Aorta (tissue), 5 donors: ENCODE data around the gene RNF31. TPM values are rescaled to one million over a fixed set of nuclear protein-coding genes. Genes with fewer than 3 reads are reported as not detected.
"Not testable (repeated sequence)": the region's sequence is repeated elsewhere in the genome, so short reads cannot be mapped to it uniquely, and the experiment has no call there.

ENCODE experiments used
- ATAC-seq: fragments of 200-7000 bp; cut with Tn5 transposase; one replicate; pipeline ENCODE4 v1.9.1; 2022; ENCODE audit warnings: moderate library complexity; ENCODE audit not compliant: low FRiP score
- DNase-seq, 2 donors: peaks; one replicate each; pipeline ENCODE4 v3.0.0-alpha.2; 2020
- H3K27ac ChIP-seq, 2 donors: one replicate each; pipeline ENCODE4 v1.5.1; 2013; ENCODE audit warnings: low read length in 2 of 2, mild to moderate bottlenecking in 2 of 2, moderate library complexity in 2 of 2, control low read depth in 1 of 2, inconsistent platforms in 1 of 2, low read depth in 1 of 2
- H3K27me3 ChIP-seq, 2 donors: one replicate each; pipeline ENCODE4 v1.6.1; 2013; ENCODE audit warnings: control low read depth in 1 of 2, low read length in 1 of 2, mild to moderate bottlenecking in 1 of 2, moderate library complexity in 1 of 2; ENCODE audit not compliant: insufficient read depth in 2 of 2, control insufficient read depth in 1 of 2
- H3K36me3 ChIP-seq, 2 donors: one replicate each; pipeline ENCODE4 v1.6.1; 2013; ENCODE audit warnings: control low read depth in 1 of 2, low read length in 1 of 2, mild to moderate bottlenecking in 1 of 2; ENCODE audit not compliant: insufficient read depth in 2 of 2, control insufficient read depth in 1 of 2
- H3K4me1 ChIP-seq, 2 donors: one replicate each; pipeline ENCODE4 v1.6.1; 2013; ENCODE audit warnings: low read length in 2 of 2, control low read depth in 1 of 2, mild to moderate bottlenecking in 1 of 2, moderate library complexity in 1 of 2; ENCODE audit not compliant: insufficient read depth in 2 of 2, control insufficient read depth in 1 of 2
- H3K4me3 ChIP-seq, 2 donors: one replicate each; pipeline ENCODE4 v1.5.1; 2013; ENCODE audit warnings: low read length in 2 of 2, control low read depth in 1 of 2, mild to moderate bottlenecking in 1 of 2
- H3K9me3 ChIP-seq: one replicate; pipeline ENCODE4 v1.6.1; 2013; ENCODE audit warnings: mild to moderate bottlenecking, low read length; ENCODE audit not compliant: control insufficient read depth
- WGBS, 2 donors: extraction: QIAGEN DNeasy Blood & Tissue Kit; methylation state at CpG; one replicate each; pipeline ENCODE4 v1.1.7; 2013; 5-methylcytosine and 5-hydroxymethylcytosine counted together
- intact Hi-C, 2 donors: fragments of 100-400 bp; cut with DNase I; formaldehyde crosslinking; loops; one replicate each; pipeline versions ENCODE4 v1.14.2 to v1.15.0; 2022
- microRNA-seq, 2 donors: library from miRNA; unstranded; fragments of <30 nt; microRNA quantifications; one replicate each; pipeline ENCODE4 v1.2.0, GENCODE V29; 2020
- polyA plus RNA-seq, 2 donors: library from polyadenylated mRNA; stranded (reverse); fragments of 200-250 nt; gene quantifications; one replicate each; pipeline ENCODE4 v1.2.3, GENCODE V29; 2013
- total RNA-seq, 2 donors: library from RNA; stranded (reverse); fragmentation: NEBNext Ultra II Directional; extraction: Animal tissue kit (Norgen Biotek cat#: 25700); gene quantifications; one replicate each; pipeline ENCODE4 v1.2.1, GENCODE V29; 2021
- donor health status: healthy with polysubstance abuse.
- donor health status: Bipolar disorder and iron deficiency.
- donor health status: DM: no; HTN: no; CAD: no.
- donor health status: DM: no; HTN: no; CAD: no.
- donor health status: DM: yes; HTN: yes; CAD: no.

Gene RNF31
- total and polyA plus RNA-seq, 4 donors: 9.1 to 167 (median 56.3) TPM

DNA sequence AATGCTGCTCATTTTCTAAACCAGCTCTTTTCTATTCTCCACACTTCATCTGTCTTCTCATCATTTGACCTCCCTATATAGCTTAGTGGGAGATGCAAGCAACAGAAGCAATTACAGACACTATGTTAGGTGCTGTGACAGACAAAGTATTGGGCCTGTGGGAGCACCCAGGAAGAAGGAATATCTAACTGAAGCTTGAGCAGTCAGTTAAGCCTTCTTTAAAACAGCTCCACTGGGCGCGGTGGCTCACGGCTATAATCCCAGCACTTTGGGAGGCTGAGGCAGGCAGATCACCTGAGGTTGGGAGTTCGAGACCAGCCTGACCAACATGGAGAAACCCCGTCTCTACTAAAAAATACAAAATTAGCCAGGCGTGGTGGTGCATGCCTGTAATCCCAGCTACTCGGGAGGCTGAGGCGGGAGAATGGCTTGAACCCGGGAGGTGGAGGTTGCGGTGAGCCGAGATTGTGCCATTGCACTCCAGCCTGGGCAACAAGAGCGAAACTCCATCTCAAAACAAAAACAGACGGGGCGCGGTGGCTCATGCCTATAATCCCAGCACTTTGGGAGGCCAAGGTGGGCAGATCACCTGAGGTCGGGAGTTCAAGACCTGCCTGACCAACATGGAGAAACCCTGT lies 56.1 kb downstream of the RNF31 start:
- H3K36me3 ChIP-seq, H3K4me1 ChIP-seq, intact Hi-C loops, ATAC-seq, H3K4me3 ChIP-seq, H3K27ac ChIP-seq, DNase-seq, H3K9me3 ChIP-seq, H3K27me3 ChIP-seq: not testable (repeated sequence)
- 93 to 98% methylated on average over 15 to 16 of the region's 16 CpGs for WGBS, 2 donors

DNA sequence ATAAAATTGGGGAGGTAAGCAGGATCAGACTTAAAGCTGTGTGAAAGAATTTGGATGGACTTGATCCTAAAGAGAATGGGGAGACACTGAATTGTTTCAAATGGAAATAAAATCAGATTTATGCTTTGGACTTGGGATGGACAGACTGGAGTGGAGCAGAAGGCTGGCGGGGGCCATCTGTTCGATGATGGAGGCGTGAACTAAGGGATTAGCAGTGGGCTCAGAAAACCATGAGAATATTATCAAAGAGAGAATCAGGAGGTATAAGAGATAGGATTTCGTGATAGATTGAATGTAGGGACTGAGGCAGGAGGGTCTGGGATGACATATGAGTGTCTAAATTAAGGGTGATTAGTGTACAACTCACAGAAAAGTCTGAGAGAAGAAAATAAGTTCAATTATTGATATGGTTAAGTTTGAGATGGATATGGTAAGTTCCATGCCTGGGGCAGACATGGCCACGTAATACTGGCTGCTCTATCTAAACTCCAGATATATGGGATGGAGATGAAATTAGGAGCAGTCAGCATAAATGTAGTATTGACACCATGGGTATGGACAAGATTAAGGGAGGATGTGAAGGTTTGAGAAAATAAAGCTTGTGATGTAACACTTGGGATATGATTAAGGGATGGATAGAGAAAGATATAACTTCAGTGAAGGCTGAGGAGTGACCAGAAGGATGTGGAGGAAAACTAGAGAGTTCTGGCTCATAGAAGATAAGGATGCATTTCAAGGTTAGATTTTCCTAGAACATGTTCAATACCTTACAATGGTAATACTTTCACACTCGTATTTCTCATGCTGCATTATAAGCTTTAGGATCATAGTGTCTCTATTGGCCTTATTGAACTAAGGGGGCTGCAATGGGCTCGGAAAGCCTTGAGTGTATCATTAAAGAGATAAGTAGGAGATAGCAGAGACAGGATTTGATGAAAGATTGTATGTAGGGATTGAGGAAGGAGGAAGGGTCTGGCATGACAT lies 57.2 kb downstream of the RNF31 start:
- DNase-seq: no peak
- H3K36me3 ChIP-seq: peaks cover 2 to 9% of the 10 kb centered on the region in 2 donors
- no peaks in the 10 kb centered on the region for H3K27me3 ChIP-seq
- 91 to 92% methylated on average over 7 of the region's 7 CpGs for WGBS, 2 donors
- no peaks in the 10 kb centered on the region for H3K4me1 ChIP-seq
- intact Hi-C loops: no loop called here
- no peaks in the 10 kb centered on the region for H3K9me3 ChIP-seq
- no peak overlapping the region for H3K27ac ChIP-seq
- H3K4me3 ChIP-seq: no peak overlapping the region
- ATAC-seq: no peak

DNA sequence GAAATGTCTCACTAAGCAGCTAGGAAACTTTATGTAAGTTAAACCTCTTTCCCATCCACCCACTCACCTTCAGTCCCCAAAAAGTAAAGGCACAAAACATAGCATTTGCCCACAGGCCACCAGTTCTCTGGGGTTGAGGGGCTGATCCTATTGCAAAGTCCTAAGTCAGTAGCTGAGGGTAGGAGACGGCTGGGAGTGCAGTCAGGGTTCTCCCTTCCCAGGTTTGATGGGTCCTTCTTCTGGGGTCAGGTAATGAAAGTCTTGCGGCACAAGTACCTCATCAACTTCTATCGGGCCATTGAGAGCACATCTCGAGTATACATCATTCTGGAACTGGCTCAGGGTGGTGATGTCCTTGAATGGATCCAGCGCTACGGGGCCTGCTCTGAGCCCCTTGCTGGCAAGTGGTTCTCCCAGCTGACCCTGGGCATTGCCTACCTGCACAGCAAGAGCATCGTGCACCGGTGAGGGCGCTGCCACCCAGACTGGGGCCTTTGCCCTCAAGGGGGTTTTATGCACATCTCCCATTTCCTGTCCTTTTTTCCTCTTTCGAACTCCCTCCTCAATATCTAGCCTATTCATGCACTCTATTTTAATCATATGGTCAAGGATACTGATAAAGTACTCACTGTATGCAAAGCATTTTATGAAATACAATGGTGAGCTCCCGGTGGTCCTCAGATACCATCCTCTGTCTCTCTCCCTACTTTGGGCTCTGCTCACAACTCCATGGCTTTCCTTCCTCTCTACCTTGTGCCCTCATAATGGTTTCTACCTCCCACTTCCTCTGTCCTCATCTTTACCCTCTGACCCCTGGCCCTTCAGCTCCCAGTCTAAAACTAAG lies 59.2 kb downstream of the RNF31 start:
- H3K4me3 ChIP-seq: no peak overlapping the region
- H3K27ac ChIP-seq: no peak overlapping the region
- no peaks in the 10 kb centered on the region for H3K27me3 ChIP-seq
- 93 to 96% methylated on average over 11 of the region's 11 CpGs for whole genome bisulfite sequencing, 2 donors
- ATAC-seq (no peak), DNase-seq (no peak)
- H3K36me3 ChIP-seq: peaks cover 2 to 5% of the 10 kb centered on the region in 2 donors
- no peaks in the 10 kb centered on the region for H3K9me3 ChIP-seq
- intact Hi-C loops: no loop called here
- no peaks in the 10 kb centered on the region for H3K4me1 ChIP-seq

DNA sequence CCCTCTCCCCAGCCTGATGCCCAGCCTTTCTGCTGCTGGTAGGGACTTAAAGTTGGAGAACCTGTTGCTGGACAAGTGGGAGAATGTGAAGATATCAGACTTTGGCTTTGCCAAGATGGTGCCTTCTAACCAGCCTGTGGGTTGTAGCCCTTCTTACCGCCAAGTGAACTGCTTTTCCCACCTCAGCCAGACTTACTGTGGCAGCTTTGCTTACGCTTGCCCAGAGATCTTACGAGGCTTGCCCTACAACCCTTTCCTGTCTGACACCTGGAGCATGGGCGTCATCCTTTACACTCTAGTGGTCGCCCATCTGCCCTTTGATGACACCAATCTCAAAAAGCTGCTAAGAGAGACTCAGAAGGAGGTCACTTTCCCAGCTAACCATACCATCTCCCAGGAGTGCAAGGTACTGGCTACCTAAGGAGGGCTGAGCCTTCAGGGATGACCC lies 59.8 kb downstream of the RNF31 start:
- intact Hi-C loops: no loop called here
- no peak overlapping the region for H3K4me3 ChIP-seq
- H3K27me3 ChIP-seq: no peaks in the 10 kb centered on the region
- DNase-seq (no peak), ATAC-seq (no peak)
- 89 to 93% methylated on average over 5 of the region's 5 CpGs for WGBS, 2 donors
- no peak overlapping the region for H3K27ac ChIP-seq
- no peaks in the 10 kb centered on the region for H3K4me1 ChIP-seq
- peaks cover 2 to 5% of the 10 kb centered on the region in 2 donors for H3K36me3 ChIP-seq
- H3K9me3 ChIP-seq: no peaks in the 10 kb centered on the region

DNA sequence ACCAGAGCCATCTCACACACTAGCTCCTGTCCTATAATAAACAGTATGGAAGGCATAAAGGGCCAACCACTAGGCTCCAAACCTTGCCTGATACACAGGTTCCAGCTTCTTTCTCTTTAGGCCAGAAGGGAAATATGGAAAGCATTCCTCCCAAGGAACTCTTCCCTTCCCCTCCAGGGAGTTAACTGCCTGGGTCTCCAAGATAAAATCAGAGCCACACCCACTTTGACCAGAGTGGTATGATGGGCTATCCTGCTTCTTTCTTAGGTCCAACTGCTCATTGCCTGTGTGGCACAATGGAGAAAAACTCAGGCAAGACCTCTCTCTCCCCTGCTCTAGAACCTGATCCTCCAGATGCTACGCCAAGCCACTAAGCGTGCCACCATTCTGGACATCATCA lies 60.3 kb downstream of the RNF31 start:
- 97 to 98% methylated on average over 2 of the region's 2 CpGs for WGBS, 2 donors
- peaks cover 2 to 5% of the 10 kb centered on the region in 2 donors for H3K36me3 ChIP-seq
- H3K4me3 ChIP-seq: no peak overlapping the region
- no peaks in the 10 kb centered on the region for H3K27me3 ChIP-seq
- no peaks in the 10 kb centered on the region for H3K4me1 ChIP-seq
- intact Hi-C loops: no loop called here
- DNase-seq (no peak), ATAC-seq (no peak)
- no peak overlapping the region for H3K27ac ChIP-seq
- no peaks in the 10 kb centered on the region for H3K9me3 ChIP-seq

Small RNA genes lying within 50 kb of the gene (microRNA-seq; reads per million reads assigned to microRNA genes)
- gene MIR7703: 0 reads per million in 2 donors

Other genes with a start within 250 kb of the RNF31 start
Only the 30 nearest of the 31 such genes appear.
- gene DHRS4, start 193.7 kb upstream of the RNF31 start, total RNA-seq: 10 to 100 TPM; 17.8 to 21.2 TPM
- gene DHRS4, start 193.7 kb upstream of the RNF31 start, polyA plus RNA-seq: 10 to 100 TPM; 43.9 to 47.3 TPM
- gene DHRS4L2, start 158.6 kb upstream of the RNF31 start, total RNA-seq: 10 to 100 TPM; 15.1 to 17.5 TPM
- gene DHRS4L2, start 158.6 kb upstream of the RNF31 start, polyA plus RNA-seq: 10 to 100 TPM; 22.2 to 44.3 TPM
- under 1 TPM; 0.24 to 0.42 TPM for gene CARMIL3, start 95.5 kb upstream of the RNF31 start, total RNA-seq
- gene CARMIL3, start 95.5 kb upstream of the RNF31 start, polyA plus RNA-seq: under 1 TPM in 1 of 2 donors, not detected in 1; 0.43 TPM
- gene CPNE6, start 75.9 kb upstream of the RNF31 start, total RNA-seq: under 1 TPM; 0.71 to 0.99 TPM
- under 1 TPM; 0.03 to 0.25 TPM for gene CPNE6, start 75.9 kb upstream of the RNF31 start, polyA plus RNA-seq
- 10 to 100 TPM; 19.6 to 22.5 TPM for gene PCK2, start 53.2 kb upstream of the RNF31 start, total RNA-seq
- gene PCK2, start 53.2 kb upstream of the RNF31 start, polyA plus RNA-seq: 10 to 100 TPM; 14.7 to 82.5 TPM
- 10 to 100 TPM; 35.5 to 39.6 TPM for gene DCAF11, start 32.7 kb upstream of the RNF31 start, total RNA-seq
- 10 to 100 TPM; 37.3 to 41.8 TPM for gene DCAF11, start 32.7 kb upstream of the RNF31 start, polyA plus RNA-seq
- 1 to 10 TPM; 1.1 to 1.4 TPM for gene NRL, start 32.5 kb upstream of the RNF31 start, total RNA-seq
- gene NRL, start 32.5 kb upstream of the RNF31 start, polyA plus RNA-seq: 1 to 10 TPM in 1 of 2 donors, under 1 TPM in 1; 0.63 to 1.3 TPM
- under 1 TPM; 0.71 to 0.75 TPM for gene FITM1, start 16.8 kb upstream of the RNF31 start, total RNA-seq
- under 1 TPM in 1 of 2 donors, not detected in 1; 0.56 TPM for gene FITM1, start 16.8 kb upstream of the RNF31 start, polyA plus RNA-seq
- gene PSME1, start 11.3 kb upstream of the RNF31 start, total RNA-seq: 100 to 1,000 TPM; 112 to 125 TPM
- gene PSME1, start 11.3 kb upstream of the RNF31 start, polyA plus RNA-seq: 100 to 1,000 TPM; 206 to 210 TPM
- 10 to 100 TPM; 12.8 to 15.3 TPM for gene EMC9, start 5.9 kb upstream of the RNF31 start, total RNA-seq
- gene EMC9, start 5.9 kb upstream of the RNF31 start, polyA plus RNA-seq: 10 to 100 TPM; 18.3 to 41.9 TPM
- 10 to 100 TPM; 86.1 to 93.6 TPM for gene PSME2, start 888 bp upstream of the RNF31 start, total RNA-seq
- 100 to 1,000 TPM; 142 to 261 TPM for gene PSME2, start 888 bp upstream of the RNF31 start, polyA plus RNA-seq
- 100 to 1,000 TPM; 113 to 117 TPM for gene IRF9, start 13.8 kb downstream of the RNF31 start, total RNA-seq
- gene IRF9, start 13.8 kb downstream of the RNF31 start, polyA plus RNA-seq: 100 to 1,000 TPM in 1 of 2 donors, 10 to 100 TPM in 1; 56.0 to 111 TPM
- 10 to 100 TPM; 13.2 to 18.1 TPM for gene REC8, start 24.6 kb downstream of the RNF31 start, total RNA-seq
- gene REC8, start 24.6 kb downstream of the RNF31 start, polyA plus RNA-seq: 1 to 10 TPM; 2.4 to 8.2 TPM
- gene IPO4, start 41.3 kb downstream of the RNF31 start, total RNA-seq: 10 to 100 TPM; 23.4 to 29.3 TPM
- 10 to 100 TPM in 1 of 2 donors, 1 to 10 TPM in 1; 3.4 to 11.6 TPM for gene IPO4, start 41.3 kb downstream of the RNF31 start, polyA plus RNA-seq
- gene TM9SF1, start 47.9 kb downstream of the RNF31 start, total RNA-seq: 10 to 100 TPM; 35.3 to 37.3 TPM
- gene TM9SF1, start 47.9 kb downstream of the RNF31 start, polyA plus RNA-seq: 10 to 100 TPM; 15.8 to 35.0 TPM
- gene TSSK4, start 58.2 kb downstream of the RNF31 start, total RNA-seq: under 1 TPM in 1 of 2 donors, not detected in 1; 0.39 TPM
- not detected for gene TSSK4, start 58.2 kb downstream of the RNF31 start, polyA plus RNA-seq
- 10 to 100 TPM; 38.3 to 45.8 TPM for gene CHMP4A, start 66.0 kb downstream of the RNF31 start, total RNA-seq
- gene CHMP4A, start 66.0 kb downstream of the RNF31 start, polyA plus RNA-seq: 100 to 1,000 TPM; 130 to 179 TPM
- gene MDP1, start 68.6 kb downstream of the RNF31 start, total RNA-seq: 10 to 100 TPM; 15.2 to 19.5 TPM
- gene MDP1, start 68.6 kb downstream of the RNF31 start, polyA plus RNA-seq: 10 to 100 TPM; 38.7 to 49.6 TPM
- gene NEDD8, start 84.9 kb downstream of the RNF31 start, total RNA-seq: 100 to 1,000 TPM; 122 to 123 TPM
- 100 to 1,000 TPM; 222 to 345 TPM for gene NEDD8, start 84.9 kb downstream of the RNF31 start, polyA plus RNA-seq
- gene GMPR2, start 85.4 kb downstream of the RNF31 start, total RNA-seq: 10 to 100 TPM; 44.6 to 59.1 TPM
- 10 to 100 TPM; 55.2 to 66.6 TPM for gene GMPR2, start 85.4 kb downstream of the RNF31 start, polyA plus RNA-seq
- gene TINF2, start 95.1 kb downstream of the RNF31 start, total RNA-seq: 10 to 100 TPM; 78.3 to 79.2 TPM
- 10 to 100 TPM; 40.9 to 48.0 TPM for gene TINF2, start 95.1 kb downstream of the RNF31 start, polyA plus RNA-seq
- gene TGM1, start 115.7 kb downstream of the RNF31 start, total RNA-seq: 1 to 10 TPM in 1 of 2 donors, under 1 TPM in 1; 0.52 to 5.7 TPM
- 1 to 10 TPM in 1 of 2 donors, under 1 TPM in 1; 0.88 to 1.3 TPM for gene TGM1, start 115.7 kb downstream of the RNF31 start, polyA plus RNA-seq
- 10 to 100 TPM; 17.1 to 26.1 TPM for gene RABGGTA, start 124.1 kb downstream of the RNF31 start, total RNA-seq
- 10 to 100 TPM; 19.0 to 40.0 TPM for gene RABGGTA, start 124.1 kb downstream of the RNF31 start, polyA plus RNA-seq
- gene DHRS1, start 152.3 kb downstream of the RNF31 start, total RNA-seq: 10 to 100 TPM; 21.2 to 27.3 TPM
- 10 to 100 TPM; 29.6 to 33.2 TPM for gene DHRS1, start 152.3 kb downstream of the RNF31 start, polyA plus RNA-seq
- 10 to 100 TPM; 17.8 to 19.9 TPM for gene NOP9, start 152.4 kb downstream of the RNF31 start, total RNA-seq
- 10 to 100 TPM in 1 of 2 donors, 1 to 10 TPM in 1; 7.9 to 10.8 TPM for gene NOP9, start 152.4 kb downstream of the RNF31 start, polyA plus RNA-seq
- gene CIDEB, start 160.5 kb downstream of the RNF31 start, total RNA-seq: 10 to 100 TPM; 12.2 to 13.9 TPM
- gene CIDEB, start 160.5 kb downstream of the RNF31 start, polyA plus RNA-seq: 10 to 100 TPM in 1 of 2 donors, 1 to 10 TPM in 1; 3.3 to 17.2 TPM
- 1 to 10 TPM; 3.7 to 5.5 TPM for gene LTB4R2, start 162.6 kb downstream of the RNF31 start, total RNA-seq
- under 1 TPM; 0.38 to 0.95 TPM for gene LTB4R2, start 162.6 kb downstream of the RNF31 start, polyA plus RNA-seq
- 1 to 10 TPM; 7.0 to 8.2 TPM for gene LTB4R, start 164.0 kb downstream of the RNF31 start, total RNA-seq
- 1 to 10 TPM; 2.9 to 5.2 TPM for gene LTB4R, start 164.0 kb downstream of the RNF31 start, polyA plus RNA-seq
- 100 to 1,000 TPM in 1 of 2 donors, 10 to 100 TPM in 1; 45.7 to 111 TPM for gene ADCY4, start 187.6 kb downstream of the RNF31 start, total RNA-seq
- 1 to 10 TPM in 1 of 2 donors, under 1 TPM in 1; 0.25 to 6.1 TPM for gene ADCY4, start 187.6 kb downstream of the RNF31 start, polyA plus RNA-seq
- 10 to 100 TPM in 1 of 2 donors, 1 to 10 TPM in 1; 8.0 to 15.8 TPM for gene RIPK3, start 192.5 kb downstream of the RNF31 start, total RNA-seq
- 1 to 10 TPM; 4.0 to 6.1 TPM for gene RIPK3, start 192.5 kb downstream of the RNF31 start, polyA plus RNA-seq